Heart left ventricle (tissue), 16 donors: Measurements from ENCODE around the gene SPNS2. TPM values are rescaled to one million over a fixed set of nuclear protein-coding genes. Genes with fewer than 3 reads are reported as not detected.

ENCODE experiments used
- ATAC-seq, 4 donors: fragments of 200-7000 bp; cut with Tn5 transposase; one replicate each; pipeline ENCODE4 v1.9.1; 2020 to 2022; ENCODE audit warnings: moderate library complexity in 4 of 4, mild to moderate bottlenecking in 3 of 4, moderate number of reproducible peaks in 1 of 4
- DNase-seq, 5 donors: peaks; one replicate each; pipeline ENCODE4 v3.0.0-alpha.2; 2020
- H3K27ac ChIP-seq, 12 donors: fragments of 200-600 bp; sonication (generic) in 4 of 12; one replicate each; pipeline versions ENCODE4 v1.5.0 to v1.8.0; 2016 to 2022; ENCODE audit warnings: mild to moderate bottlenecking in 2 of 12
- H3K27me3 ChIP-seq, 9 donors: fragments of 200-600 bp; sonication (generic) in 2 of 9; one replicate each; pipeline versions ENCODE4 v1.5.1 to v1.8.0; 2016 to 2022; ENCODE audit warnings: mild to moderate bottlenecking in 3 of 9
- H3K36me3 ChIP-seq, 9 donors: fragments of 200-600 bp; sonication (generic) in 2 of 9; one replicate each; pipeline versions ENCODE4 v1.5.0 to v1.8.0; 2018 to 2022; ENCODE audit warnings: mild to moderate bottlenecking in 2 of 9
- H3K4me1 ChIP-seq, 12 donors: fragments of 200-600 bp; sonication (generic) in 4 of 12; one replicate each; pipeline versions ENCODE4 v1.5.0 to v1.8.0; 2016 to 2022; ENCODE audit warnings: mild to moderate bottlenecking in 3 of 12
- H3K4me3 ChIP-seq, 12 donors: fragments of 200-600 bp; sonication (generic) in 4 of 12; one replicate each; pipeline versions ENCODE4 v1.5.0 to v1.8.0; 2017 to 2022; ENCODE audit warnings: mild to moderate bottlenecking in 9 of 12, moderate library complexity in 4 of 12
- H3K9me3 ChIP-seq, 12 donors: fragments of 200-600 bp; sonication (generic) in 4 of 12; one replicate each; pipeline versions ENCODE4 v1.5.0 to v1.8.0; 2016 to 2022; ENCODE audit warnings: mild to moderate bottlenecking in 1 of 12
- CTCF ChIP-seq, 12 donors: fragments of 200-600 bp; sonication (generic) in 4 of 12; IDR thresholded peaks; one replicate each; pipeline versions ENCODE4 v1.5.0 to v1.8.0; 2018 to 2022; ENCODE audit warnings: antibody characterized with exemption in 12 of 12, mild to moderate bottlenecking in 5 of 12
- POLR2A ChIP-seq, 2 donors: fragments of 450-650 bp; IDR thresholded peaks; one replicate each; pipeline ENCODE4 v1.6.1; 2017; ENCODE audit warnings: antibody characterized with exemption in 2 of 2, mild to moderate bottlenecking in 2 of 2, moderate library complexity in 2 of 2
- WGBS, 4 donors: extraction: QIAGEN DNeasy Blood & Tissue Kit in 2 of 4; methylation state at CpG; one replicate each; pipeline versions ENCODE4 v1.1.5 to v1.1.7; 2013 to 2018; 5-methylcytosine and 5-hydroxymethylcytosine counted together
- intact Hi-C, 10 donors: fragments of 100-400 bp; cut with DNase I; formaldehyde crosslinking; loops; one replicate each; pipeline versions ENCODE4 v1.11.1 to v1.14.2; 2022
- polyA plus RNA-seq, 2 donors: library from polyadenylated mRNA; stranded (reverse); fragments of 200-250 nt; gene quantifications; one replicate each; pipeline ENCODE4 v1.2.3, GENCODE V29; 2013
- total RNA-seq, 9 donors: library from RNA; depleted of rRNA in 2 of 9; stranded (reverse); fragments of >200 nt in 2 of 9; fragmentation: NEBNext Ultra II Directional in 3 of 9; extraction: Animal tissue kit (Norgen Biotek cat#: 25700) in 3 of 9; gene quantifications; one replicate each; pipeline versions ENCODE4 v1.1.0 to v1.2.4, GENCODE V29; 2016 to 2023
- donor health status: ischemic (EF 13 %, LVEDD 7.1; RV severe dilation, severe dysfunction).
- donor health status: healthy with polysubstance abuse.
- donor health status: DM: no; HTN: yes; CAD: no.
- donor health status: DM: no; HTN: no; CAD: no.
- donor health status: ischemic (EF 25% LVEDD 6.9; RV normal size, moderate dysfunction).
- donor health status: ischemic (EF 25% LVEDD 5.7; RV mildly dilated, moderate dysfunction).
- donor health status: healthy.
- donor health status: DM: yes; HTN: yes; CAD: no.
- donor health status: ischemic (EF 35%, LVEDD 5.7; RV mildly dilated, moderate dysfunction).
- donor health status: nonischemic (EF 11% LVEDD 7.7; RV severe dilation, severe dysfunction).
- donor health status: DM: yes; HTN: yes; CAD: no.
- donor health status: PGD.
- donor health status: ischemic (EF 29% LVEDD 5.4; RV normal size, mild dysfunction).
- donor health status: nonischemic (EF 23%, LVEDD 6.1; RV moderate dilation, normal function).

Gene SPNS2
- total and polyA plus RNA-seq, 11 donors: 6.4 to 22.0 (median 13.3) TPM

GRCh38 chr17:4505187-4505586, 6.5 kb downstream of the SPNS2 start:
- no peak for TF ChIP-seq POLR2A (IDR thresholded peaks at IDR 0.05)
- TF ChIP-seq CTCF (IDR thresholded peaks at IDR 0.05): no peak
- Histone ChIP-seq H3K27me3 (peaks cover 0 to 15% (median 0%) of the 10 kb centered on the region in 9 donors), H3K4me3 (no peak overlapping the region), H3K36me3 (no peaks in the 10 kb centered on the region), H3K4me1 (peaks cover 5 to 94% (median 55%) of the 10 kb centered on the region in 12 donors), H3K27ac (peak overlapping the region; percentile 3 to 66 (median 25)), H3K9me3 (no peaks in the 10 kb centered on the region)
- DNase-seq: no peak
- peak in 2 of 4 donors; percentile 17 to 33 for ATAC-seq
- WGBS, 4 donors: 74 to 83% (median 80%) methylated on average over 4 to 5 of the region's 5 CpGs
- intact Hi-C loops: loop anchor here in 3 of 10 donors (10.0 kb wide), 1 partner anchor 80 kb away; no protein-coding TSS in a partner anchor

- Histone ChIP-seq H3K27me3 (peaks cover 0 to 4% (median 0%) of the 10 kb centered on the region in 9 donors), H3K27ac (peak overlapping the region in 5 of 12 donors; percentile 10 to 66 (median 39)), H3K4me3 (no peak overlapping the region), H3K4me1 (peaks cover 5 to 94% (median 57%) of the 10 kb centered on the region in 12 donors), H3K36me3 (no peaks in the 10 kb centered on the region), H3K9me3 (no peaks in the 10 kb centered on the region)
- TF ChIP-seq POLR2A (IDR thresholded peaks at IDR 0.05) (no peak), CTCF (IDR thresholded peaks at IDR 0.05) (no peak)
- DNase-seq (no peak), ATAC-seq (no peak)
- WGBS, 4 donors: 56 to 77% (median 63%) methylated on average over 10 to 13 of the region's 13 CpGs
- intact Hi-C loops: loop anchor here in 3 of 10 donors (10.0 kb wide), 1 partner anchor 81 kb away; no protein-coding TSS in a partner anchor
Observed at GRCh38 chr17:4506175-4506813, 7.6 kb downstream of the SPNS2 start.

GRCh38 chr17:4506892-4507291, 8.2 kb downstream of the SPNS2 start:
- DNase-seq (peak in 1 of 5 donors; percentile 79), ATAC-seq (peak; percentile 35 to 64 (median 57))
- H3K27me3 ChIP-seq: no peaks in the 10 kb centered on the region
- peaks cover 5 to 94% (median 61%) of the 10 kb centered on the region in 12 donors for H3K4me1 ChIP-seq
- peak overlapping the region in 4 of 12 donors; percentile 8 to 41 (median 31) for H3K27ac ChIP-seq
- 52 to 78% (median 73%) methylated on average over 7 to 8 of the region's 8 CpGs for WGBS, 4 donors
- TF ChIP-seq POLR2A (IDR thresholded peaks at IDR 0.05) (no peak), CTCF (IDR thresholded peaks at IDR 0.05) (no peak)
- H3K9me3 ChIP-seq: no peaks in the 10 kb centered on the region
- no peak overlapping the region for H3K4me3 ChIP-seq
- no peaks in the 10 kb centered on the region for H3K36me3 ChIP-seq
- intact Hi-C loops: loop anchor here in 3 of 10 donors (10.0 kb wide), 1 partner anchor 82 kb away; no protein-coding TSS in a partner anchor

GRCh38 chr17:4507361-4508111, 8.9 kb downstream of the SPNS2 start:
- WGBS, 4 donors: 79 to 81% (median 80%) methylated on average over 8 of the region's 8 CpGs
- intact Hi-C loops: loop anchor here in 3 of 10 donors (10.0 kb wide), 1 partner anchor 83 kb away; no protein-coding TSS in a partner anchor
- Histone ChIP-seq H3K27ac (peak overlapping the region in 8 of 12 donors; percentile 5 to 86 (median 64)), H3K4me1 (peaks cover 5 to 95% (median 60%) of the 10 kb centered on the region in 12 donors), H3K36me3 (no peaks in the 10 kb centered on the region), H3K27me3 (no peaks in the 10 kb centered on the region), H3K4me3 (no peak overlapping the region), H3K9me3 (no peaks in the 10 kb centered on the region)
- no peak for DNase-seq
- ATAC-seq: no peak
- TF ChIP-seq CTCF (IDR thresholded peaks at IDR 0.05): no peak
